Left renal cortex interstitium (tissue), 4 donors: ENCODE measurements around the gene THTPA. TPM values are rescaled to one million over a fixed set of nuclear protein-coding genes. Genes with fewer than 3 reads are reported as not detected.
"Not testable (repeated sequence)": the region's sequence is repeated elsewhere in the genome, so short reads cannot be mapped to it uniquely, and the experiment has no call there.

ENCODE experiments used
- DNase-seq, 4 donors: peaks; one replicate each; pipeline ENCODE4 v3.0.0-alpha.2; 2013; ENCODE audit warnings: low read depth in 4 of 4, low spot score in 2 of 4, missing footprints in 1 of 4
- polyA plus RNA-seq, 4 donors: library from polyadenylated mRNA; unstranded; fragments of 120-200 nt; gene quantifications; one replicate each; pipeline ENCODE4 v1.2.1, GENCODE V29; 2013; ENCODE audit not compliant: insufficient read length in 4 of 4

The THTPA gene
- polyA plus RNA-seq, 4 donors: 17.4 to 21.4 (median 19.0) TPM

- DNase-seq: no peak
Observed at GRCh38 chr14:23532658-23533057, 23.4 kb upstream of the THTPA start.

- no peak for DNase-seq
Observed at GRCh38 chr14:23533652-23534435, 22.2 kb upstream of the THTPA start.

GRCh38 chr14:23535943-23536342 lies 20.1 kb upstream of the THTPA start:
- DNase-seq: no peak

GRCh38 chr14:23536494-23536893 lies 19.6 kb upstream of the THTPA start:
- DNase-seq: no peak

- not testable (repeated sequence) for DNase-seq
Observed at GRCh38 chr14:23536906-23537305, 19.2 kb upstream of the THTPA start.

GRCh38 chr14:23537351-23538049 lies 18.6 kb upstream of the THTPA start:
- no peak for DNase-seq

GRCh38 chr14:23538050-23538718 lies 17.9 kb upstream of the THTPA start:
- no peak for DNase-seq

GRCh38 chr14:23538785-23539184 lies 17.3 kb upstream of the THTPA start:
- no peak for DNase-seq

GRCh38 chr14:23539248-23540140 lies 16.6 kb upstream of the THTPA start:
- DNase-seq: no peak

- no peak for DNase-seq
Observed at GRCh38 chr14:23540141-23540469, 16.0 kb upstream of the THTPA start.

- DNase-seq: no peak
Observed at GRCh38 chr14:23542261-23542660, 13.8 kb upstream of the THTPA start.

GRCh38 chr14:23543403-23543802 lies 12.7 kb upstream of the THTPA start:
- no peak for DNase-seq

GRCh38 chr14:23544511-23545447 lies 11.3 kb upstream of the THTPA start:
- no peak for DNase-seq

- no peak for DNase-seq
Observed at GRCh38 chr14:23545740-23546365, 10.2 kb upstream of the THTPA start.

GRCh38 chr14:23546450-23547035 lies 9.5 kb upstream of the THTPA start:
- no peak for DNase-seq

GRCh38 chr14:23547924-23548323 lies 8.1 kb upstream of the THTPA start:
- no peak for DNase-seq

GRCh38 chr14:23548351-23549318 lies 7.4 kb upstream of the THTPA start:
- DNase-seq: no peak
